ENCODE results near the gene CDC42BPB.

Gene CDC42BPB

DNA sequence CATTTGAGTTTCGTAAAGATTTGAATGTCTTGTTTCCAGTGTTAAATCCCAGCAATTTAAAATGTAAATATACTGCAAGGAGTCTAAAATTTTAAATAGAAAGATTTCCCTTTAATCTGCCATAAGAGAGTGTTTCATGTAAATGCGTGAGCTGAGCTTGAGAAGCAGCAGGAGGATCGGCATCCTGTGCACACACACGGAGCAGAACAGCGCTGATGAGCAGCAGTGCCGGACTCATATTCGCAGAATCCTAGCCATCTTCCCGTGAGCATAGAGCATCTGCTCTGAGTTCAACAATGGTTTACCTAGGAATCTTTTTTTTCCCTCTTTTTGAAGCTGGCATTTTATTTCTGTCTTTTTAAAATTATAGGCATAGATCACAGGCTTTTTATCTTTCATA, 164.7 kb downstream of the CDC42BPB start:
- TF ChIP-seq MEIS1 (CRISPR knock-in tag; IDR thresholded peaks at IDR 0.05; ENCODE audit: borderline replicate concordance), result no peak
- TF ChIP-seq ZNF549 (tag by site-specific recombination; IDR thresholded peaks at IDR 0.05), result no peak
- TF ChIP-seq ZNF664 (tag by site-specific recombination; IDR thresholded peaks at IDR 0.05), result no peak
- no peak for TF ChIP-seq ZNF184 (tag by site-specific recombination; IDR thresholded peaks at IDR 0.05)
- TF ChIP-seq ZNF658 (tag by site-specific recombination; IDR thresholded peaks at IDR 0.05), result no peak
- no peak for TF ChIP-seq ZNF701 (tag by site-specific recombination; IDR thresholded peaks at IDR 0.05)
- no peak for TF ChIP-seq MYNN (tag by site-specific recombination; IDR thresholded peaks at IDR 0.05; ENCODE audit: borderline replicate concordance)
- TF ChIP-seq, protein P1, sequence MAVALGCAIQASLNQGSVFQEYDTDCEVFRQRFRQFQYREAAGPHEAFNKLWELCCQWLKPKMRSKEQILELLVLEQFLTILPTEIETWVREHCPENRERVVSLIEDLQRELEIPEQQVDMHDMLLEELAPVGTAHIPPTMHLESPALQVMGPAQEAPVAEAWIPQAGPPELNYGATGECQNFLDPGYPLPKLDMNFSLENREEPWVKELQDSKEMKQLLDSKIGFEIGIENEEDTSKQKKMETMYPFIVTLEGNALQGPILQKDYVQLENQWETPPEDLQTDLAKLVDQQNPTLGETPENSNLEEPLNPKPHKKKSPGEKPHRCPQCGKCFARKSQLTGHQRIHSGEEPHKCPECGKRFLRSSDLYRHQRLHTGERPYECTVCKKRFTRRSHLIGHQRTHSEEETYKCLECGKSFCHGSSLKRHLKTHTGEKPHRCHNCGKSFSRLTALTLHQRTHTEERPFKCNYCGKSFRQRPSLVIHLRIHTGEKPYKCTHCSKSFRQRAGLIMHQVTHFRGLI (tag by site-specific recombination; IDR thresholded peaks at IDR 0.05), result no peak
- TF ChIP-seq, protein P2, sequence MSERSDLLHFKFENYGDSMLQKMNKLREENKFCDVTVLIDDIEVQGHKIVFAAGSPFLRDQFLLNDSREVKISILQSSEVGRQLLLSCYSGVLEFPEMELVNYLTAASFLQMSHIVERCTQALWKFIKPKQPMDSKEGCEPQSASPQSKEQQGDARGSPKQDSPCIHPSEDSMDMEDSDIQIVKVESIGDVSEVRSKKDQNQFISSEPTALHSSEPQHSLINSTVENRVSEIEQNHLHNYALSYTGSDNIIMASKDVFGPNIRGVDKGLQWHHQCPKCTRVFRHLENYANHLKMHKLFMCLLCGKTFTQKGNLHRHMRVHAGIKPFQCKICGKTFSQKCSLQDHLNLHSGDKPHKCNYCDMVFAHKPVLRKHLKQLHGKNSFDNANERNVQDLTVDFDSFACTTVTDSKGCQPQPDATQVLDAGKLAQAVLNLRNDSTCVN (tag by site-specific recombination; optimal IDR thresholded peaks at IDR 0.05), result no peak
- no peak for TF ChIP-seq ZBTB1 (tag by site-specific recombination; IDR thresholded peaks at IDR 0.05)
- TF ChIP-seq, protein P3, sequence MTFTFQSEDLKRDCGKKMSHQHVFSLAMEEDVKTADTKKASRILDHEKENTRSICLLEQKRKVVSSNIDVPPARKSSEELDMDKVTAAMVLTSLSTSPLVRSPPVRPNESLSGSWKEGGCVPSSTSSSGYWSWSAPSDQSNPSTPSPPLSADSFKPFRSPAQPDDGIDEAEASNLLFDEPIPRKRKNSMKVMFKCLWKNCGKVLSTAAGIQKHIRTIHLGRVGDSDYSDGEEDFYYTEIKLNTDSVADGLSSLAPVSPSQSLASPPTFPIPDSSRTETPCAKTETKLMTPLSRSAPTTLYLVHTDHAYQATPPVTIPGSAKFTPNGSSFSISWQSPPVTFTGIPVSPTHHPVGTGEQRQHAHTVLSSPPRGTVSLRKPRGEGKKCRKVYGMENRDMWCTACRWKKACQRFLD (tag by site-specific recombination; IDR thresholded peaks at IDR 0.05), result no peak
- no peak for TF ChIP-seq ZNF626 (tag by site-specific recombination; IDR thresholded peaks at IDR 0.05)
- TF ChIP-seq ZNF707 (tag by site-specific recombination; IDR thresholded peaks at IDR 0.05), result no peak
- TF ChIP-seq ZNF223 (tag by site-specific recombination; IDR thresholded peaks at IDR 0.05), result no peak
- TF ChIP-seq ZFP3 (tag by site-specific recombination; IDR thresholded peaks at IDR 0.05; ENCODE audit: low read depth), result no peak
- no peak for TF ChIP-seq YY2 (tag by site-specific recombination; IDR thresholded peaks at IDR 0.05)
- no peak for TF ChIP-seq ZNF747 (tag by site-specific recombination; IDR thresholded peaks at IDR 0.05)
- TF ChIP-seq ZNF555 (tag by site-specific recombination; conservative IDR thresholded peaks at IDR 0.05), result no peak
- Histone ChIP-seq H3K36me3 (ENCODE audit: control insufficient read depth in 2 of 2, insufficient read depth in 1 of 2, low read length in 2 of 2) (peaks cover 0 to 58% of the 10 kb centered on the region in 2 experiments; a peak in 2 of 3 replicates), H3K4me3 (ENCODE audit: low read depth, low read length) (no peak overlapping the region), H3K4me1 (ENCODE audit: control insufficient read depth, insufficient read depth, low read length) (no peaks in the 10 kb centered on the region), H3K9me3 (ENCODE audit: control insufficient read depth, insufficient read depth, low read depth, low read length) (no peaks in the 10 kb centered on the region), H3K27ac (ENCODE audit: extremely low read depth, low read depth, low read length) (no peak overlapping the region)
- ChIA-PET CTCF (no interaction called here), POLR2A (no interaction called here)

DNA sequence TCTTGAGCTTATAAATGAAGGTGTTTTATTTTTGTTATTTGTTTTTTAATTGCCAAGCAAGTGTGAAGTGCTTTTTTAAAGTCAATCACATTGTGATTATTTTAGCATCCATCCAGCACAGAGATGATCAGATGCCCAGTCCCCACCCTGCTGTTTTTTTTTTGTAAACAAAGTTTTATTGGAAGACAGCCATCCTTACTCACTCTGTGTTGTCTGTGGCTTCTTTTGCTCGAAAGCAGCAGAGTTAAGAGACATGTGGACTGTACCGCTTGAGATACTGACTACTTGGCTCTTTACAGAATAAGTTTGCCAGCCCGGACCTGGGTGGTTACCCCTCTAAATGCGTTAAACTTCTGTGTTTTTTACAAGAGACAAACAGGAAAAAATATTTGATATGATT, 165.8 kb downstream of the CDC42BPB start:
- POLR2A ChIA-PET, result no interaction called here
- Histone ChIP-seq H3K36me3 (ENCODE audit: control insufficient read depth in 2 of 2, insufficient read depth in 1 of 2, low read length in 2 of 2) (peaks cover 0 to 60% of the 10 kb centered on the region in 2 experiments; a peak in 2 of 3 replicates), H3K4me3 (ENCODE audit: low read depth, low read length) (no peak overlapping the region), H3K4me1 (ENCODE audit: control insufficient read depth, insufficient read depth, low read length) (no peaks in the 10 kb centered on the region), H3K27ac (ENCODE audit: extremely low read depth, low read depth, low read length) (no peak overlapping the region), H3K9me3 (ENCODE audit: control insufficient read depth, insufficient read depth, low read depth, low read length) (no peaks in the 10 kb centered on the region)
- CTCF ChIA-PET, result no interaction called here
- TF ChIP-seq ZNF266 (tag by site-specific recombination; IDR thresholded peaks at IDR 0.05; ENCODE audit: low read depth), result no peak
- TF ChIP-seq, protein P4, sequence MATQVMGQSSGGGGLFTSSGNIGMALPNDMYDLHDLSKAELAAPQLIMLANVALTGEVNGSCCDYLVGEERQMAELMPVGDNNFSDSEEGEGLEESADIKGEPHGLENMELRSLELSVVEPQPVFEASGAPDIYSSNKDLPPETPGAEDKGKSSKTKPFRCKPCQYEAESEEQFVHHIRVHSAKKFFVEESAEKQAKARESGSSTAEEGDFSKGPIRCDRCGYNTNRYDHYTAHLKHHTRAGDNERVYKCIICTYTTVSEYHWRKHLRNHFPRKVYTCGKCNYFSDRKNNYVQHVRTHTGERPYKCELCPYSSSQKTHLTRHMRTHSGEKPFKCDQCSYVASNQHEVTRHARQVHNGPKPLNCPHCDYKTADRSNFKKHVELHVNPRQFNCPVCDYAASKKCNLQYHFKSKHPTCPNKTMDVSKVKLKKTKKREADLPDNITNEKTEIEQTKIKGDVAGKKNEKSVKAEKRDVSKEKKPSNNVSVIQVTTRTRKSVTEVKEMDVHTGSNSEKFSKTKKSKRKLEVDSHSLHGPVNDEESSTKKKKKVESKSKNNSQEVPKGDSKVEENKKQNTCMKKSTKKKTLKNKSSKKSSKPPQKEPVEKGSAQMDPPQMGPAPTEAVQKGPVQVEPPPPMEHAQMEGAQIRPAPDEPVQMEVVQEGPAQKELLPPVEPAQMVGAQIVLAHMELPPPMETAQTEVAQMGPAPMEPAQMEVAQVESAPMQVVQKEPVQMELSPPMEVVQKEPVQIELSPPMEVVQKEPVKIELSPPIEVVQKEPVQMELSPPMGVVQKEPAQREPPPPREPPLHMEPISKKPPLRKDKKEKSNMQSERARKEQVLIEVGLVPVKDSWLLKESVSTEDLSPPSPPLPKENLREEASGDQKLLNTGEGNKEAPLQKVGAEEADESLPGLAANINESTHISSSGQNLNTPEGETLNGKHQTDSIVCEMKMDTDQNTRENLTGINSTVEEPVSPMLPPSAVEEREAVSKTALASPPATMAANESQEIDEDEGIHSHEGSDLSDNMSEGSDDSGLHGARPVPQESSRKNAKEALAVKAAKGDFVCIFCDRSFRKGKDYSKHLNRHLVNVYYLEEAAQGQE (tag by site-specific recombination; IDR thresholded peaks at IDR 0.05), result no peak
- no peak for TF ChIP-seq ZNF157 (tag by site-specific recombination; IDR thresholded peaks at IDR 0.05)
- no peak for TF ChIP-seq KLF17 (tag by site-specific recombination; IDR thresholded peaks at IDR 0.05)
- TF ChIP-seq, protein P5, sequence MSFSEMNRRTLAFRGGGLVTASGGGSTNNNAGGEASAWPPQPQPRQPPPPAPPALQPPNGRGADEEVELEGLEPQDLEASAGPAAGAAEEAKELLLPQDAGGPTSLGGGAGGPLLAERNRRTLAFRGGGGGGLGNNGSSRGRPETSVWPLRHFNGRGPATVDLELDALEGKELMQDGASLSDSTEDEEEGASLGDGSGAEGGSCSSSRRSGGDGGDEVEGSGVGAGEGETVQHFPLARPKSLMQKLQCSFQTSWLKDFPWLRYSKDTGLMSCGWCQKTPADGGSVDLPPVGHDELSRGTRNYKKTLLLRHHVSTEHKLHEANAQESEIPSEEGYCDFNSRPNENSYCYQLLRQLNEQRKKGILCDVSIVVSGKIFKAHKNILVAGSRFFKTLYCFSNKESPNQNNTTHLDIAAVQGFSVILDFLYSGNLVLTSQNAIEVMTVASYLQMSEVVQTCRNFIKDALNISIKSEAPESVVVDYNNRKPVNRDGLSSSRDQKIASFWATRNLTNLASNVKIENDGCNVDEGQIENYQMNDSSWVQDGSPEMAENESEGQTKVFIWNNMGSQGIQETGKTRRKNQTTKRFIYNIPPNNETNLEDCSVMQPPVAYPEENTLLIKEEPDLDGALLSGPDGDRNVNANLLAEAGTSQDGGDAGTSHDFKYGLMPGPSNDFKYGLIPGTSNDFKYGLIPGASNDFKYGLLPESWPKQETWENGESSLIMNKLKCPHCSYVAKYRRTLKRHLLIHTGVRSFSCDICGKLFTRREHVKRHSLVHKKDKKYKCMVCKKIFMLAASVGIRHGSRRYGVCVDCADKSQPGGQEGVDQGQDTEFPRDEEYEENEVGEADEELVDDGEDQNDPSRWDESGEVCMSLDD (tag by site-specific recombination; IDR thresholded peaks at IDR 0.05), result no peak
- no peak for TF ChIP-seq ZNF707 (tag by site-specific recombination; IDR thresholded peaks at IDR 0.05)
